Osteocyte (in vitro differentiated cells): Measurements from ENCODE around the gene NR2F6. TPM values are rescaled to one million over a fixed set of nuclear protein-coding genes. Genes with fewer than 3 reads are reported as not detected.

Experiments used
- DNase-seq: peaks from one replicate; pipeline ENCODE4 v3.0.0; 2021; ENCODE audit warnings: mixed read lengths; ENCODE audit not compliant: unreplicated experiment; ENCODE audit errors: extremely low spot score
- H3K27ac Mint-ChIP-seq: one replicate; pipeline ENCODE4 v1.8.0; 2021; ENCODE audit warnings: mild to moderate bottlenecking, mixed read lengths; ENCODE audit not compliant: unreplicated experiment
- H3K27me3 Mint-ChIP-seq: one replicate; pipeline ENCODE4 v1.8.0; 2021; ENCODE audit warnings: mixed read lengths; ENCODE audit not compliant: unreplicated experiment
- H3K36me3 Mint-ChIP-seq: one replicate; pipeline ENCODE4 v1.8.0; 2021; ENCODE audit warnings: mixed read lengths; ENCODE audit not compliant: unreplicated experiment
- H3K4me1 Mint-ChIP-seq: one replicate; pipeline ENCODE4 v1.8.0; 2021; ENCODE audit warnings: mixed read lengths; ENCODE audit not compliant: unreplicated experiment
- H3K4me3 Mint-ChIP-seq: one replicate; pipeline ENCODE4 v1.8.0; 2021; ENCODE audit warnings: mild to moderate bottlenecking, moderate library complexity, mixed read lengths; ENCODE audit not compliant: unreplicated experiment
- H3K9me3 Mint-ChIP-seq: one replicate; pipeline ENCODE4 v1.8.0; 2021; ENCODE audit warnings: mixed read lengths; ENCODE audit not compliant: unreplicated experiment
- CTCF ChIP-seq: fragments of 200-600 bp; sonication (generic); IDR thresholded peaks from 2 replicates; pipeline ENCODE4 v1.5.0; 2021; ENCODE audit warnings: antibody characterized with exemption, mild to moderate bottlenecking, moderate library complexity
- total RNA-seq: library from RNA; stranded (reverse); gene quantifications from 2 replicates; pipeline ENCODE4 v1.2.1, GENCODE V29; 2021

Gene NR2F6
- total RNA-seq, 1 donor from 2014 or later, result 44.2 TPM

DNA sequence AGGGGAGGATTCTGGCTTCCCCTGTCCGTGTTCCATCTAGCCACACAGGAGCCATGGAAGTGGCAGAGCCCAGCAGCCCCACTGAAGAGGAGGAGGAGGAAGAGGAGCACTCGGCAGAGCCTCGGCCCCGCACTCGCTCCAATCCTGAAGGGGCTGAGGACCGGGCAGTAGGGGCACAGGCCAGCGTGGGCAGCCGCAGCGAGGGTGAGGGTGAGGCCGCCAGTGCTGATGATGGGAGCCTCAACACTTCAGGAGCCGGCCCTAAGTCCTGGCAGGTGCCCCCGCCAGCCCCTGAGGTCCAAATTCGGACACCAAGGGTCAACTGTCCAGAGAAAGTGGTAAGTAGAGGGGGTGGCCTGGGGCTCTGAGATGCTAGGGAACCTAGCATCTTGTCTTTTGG is 23.0 kb upstream of the NR2F6 start:
- no peak for TF ChIP-seq CTCF
- Mint-ChIP-seq H3K4me1 (peaks cover 7% of the 10 kb centered on the region), H3K36me3 (peaks cover 11% of the 10 kb centered on the region), H3K27me3 (no peaks in the 10 kb centered on the region), H3K4me3 (peak overlapping the region; percentile 84), H3K27ac (no peak overlapping the region), H3K9me3 (no peaks in the 10 kb centered on the region)
- DNase-seq, result no peak

- H3K36me3 Mint-ChIP-seq, result peaks cover 9% of the 10 kb centered on the region
These were observed 21.5 kb upstream of the NR2F6 start, which contains the start of gene BABAM1 for GRCh38 chr19:17266975-17267788. Gene BABAM1, plus strand, starts transcription at chr19:17267443. Its CDS starts 1,364 bp downstream, at chr19:17268807.

DNA sequence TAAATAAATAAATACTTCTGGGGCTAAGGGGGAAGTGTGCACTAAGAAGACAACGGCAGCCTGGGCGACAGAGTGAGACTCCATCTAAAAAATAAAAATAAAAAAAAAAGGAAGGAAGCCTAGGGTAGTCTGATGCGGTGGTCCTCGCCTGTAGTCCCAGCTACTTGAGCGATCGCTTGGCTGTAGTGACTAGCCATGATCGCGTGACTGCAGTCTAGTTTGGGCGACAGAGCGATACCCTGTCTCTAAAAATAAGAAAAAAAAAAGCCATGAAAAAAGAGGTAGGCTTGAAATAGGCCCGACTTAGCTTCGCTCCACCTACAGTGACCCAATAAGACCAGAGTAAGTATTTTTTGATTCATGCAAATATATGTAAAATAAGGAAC is 20.9 kb upstream of the NR2F6 start:
- DNase-seq, result no peak
- H3K4me1 Mint-ChIP-seq, result peaks cover 7% of the 10 kb centered on the region
- no peak overlapping the region for H3K4me3 Mint-ChIP-seq
- peak overlapping the region; percentile 89 for H3K27ac Mint-ChIP-seq
- TF ChIP-seq CTCF, result no peak
- no peaks in the 10 kb centered on the region for H3K9me3 Mint-ChIP-seq
- H3K27me3 Mint-ChIP-seq, result no peaks in the 10 kb centered on the region
- H3K36me3 Mint-ChIP-seq, result peaks cover 8% of the 10 kb centered on the region

More at GRCh38 chr19:17266975-17267788, 21.5 kb upstream of the NR2F6 start, which contains the start of gene BABAM1:
- Mint-ChIP-seq H3K27ac (peak within 1 kb of the TSS; percentile 89), H3K4me1 (peaks cover 7% of the 10 kb centered on the region), H3K9me3 (no peaks in the 10 kb centered on the region), H3K27me3 (no peaks in the 10 kb centered on the region), H3K4me3 (peak within 1 kb of the TSS; percentile 84)
- DNase-seq, result peak; percentile 98
- TF ChIP-seq CTCF, result no peak

DNA sequence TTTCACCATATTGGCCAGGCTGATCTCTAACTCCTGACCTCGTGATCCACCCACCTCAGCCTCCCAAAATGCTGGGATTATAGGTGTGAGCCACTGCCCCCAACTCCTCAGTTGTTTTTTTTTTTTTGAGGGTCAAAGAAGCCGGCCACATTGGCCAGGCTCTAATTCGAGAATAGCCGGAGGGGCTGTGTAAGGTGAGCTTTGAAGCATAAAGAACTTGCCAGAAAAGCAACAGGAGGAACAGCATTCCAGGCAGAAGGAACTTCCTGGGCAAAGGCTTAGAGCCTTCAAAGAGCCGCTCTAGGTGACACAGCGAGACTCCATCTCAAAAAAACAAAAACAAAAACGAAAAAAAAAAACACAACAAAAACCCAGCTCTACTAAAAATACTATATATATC is 20.3 kb upstream of the NR2F6 start:
- Mint-ChIP-seq H3K9me3 (no peaks in the 10 kb centered on the region), H3K27ac (no peak overlapping the region), H3K27me3 (no peaks in the 10 kb centered on the region), H3K4me1 (peaks cover 7% of the 10 kb centered on the region), H3K4me3 (no peak overlapping the region), H3K36me3 (peaks cover 3% of the 10 kb centered on the region)
- TF ChIP-seq CTCF, result no peak
- DNase-seq, result no peak

DNA sequence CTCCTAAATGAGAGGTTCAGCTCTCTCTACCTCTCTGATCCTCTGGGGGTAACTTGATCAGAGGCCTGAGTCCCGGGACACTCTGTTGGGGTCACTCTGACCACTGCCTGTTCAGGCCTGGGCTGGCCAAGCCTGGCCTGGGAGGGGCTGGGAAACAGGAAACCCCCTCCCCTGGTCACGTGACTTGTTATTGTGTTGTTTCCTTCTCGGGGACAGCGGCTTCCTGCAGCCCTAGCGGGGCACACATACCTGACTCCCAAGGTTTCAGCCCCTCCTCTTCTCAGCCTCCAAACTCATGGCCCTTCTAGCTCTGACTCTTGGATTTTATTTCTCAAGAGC is 18.9 kb upstream of the NR2F6 start, which contains the start of gene USHBP1:
USHBP1 (minus strand) TSS at position 105 of the 339 bp plus-strand sequence. CDS start 446 bp downstream, outside the sequence.
- no peak for DNase-seq
- TF ChIP-seq CTCF, result no peak
- Mint-ChIP-seq H3K4me3 (no peak within 1 kb of the TSS), H3K36me3 (no peaks in the 10 kb centered on the region), H3K4me1 (peaks cover 7% of the 10 kb centered on the region), H3K27ac (no peak within 1 kb of the TSS), H3K27me3 (peaks cover 2% of the 10 kb centered on the region), H3K9me3 (no peaks in the 10 kb centered on the region)
